Astrocyte of the spinal cord (primary cell): ENCODE data around the gene MAST4.

Experiments
- DNase-seq: peaks from one replicate; pipeline ENCODE4 v3.0.0; 2011; ENCODE audit warnings: low read depth, low spot score
- H3K4me3 ChIP-seq: 2 replicates; pipeline ENCODE4 v1.5.1; 2011; ENCODE audit warnings: low read depth, mild to moderate bottlenecking, low read length, moderate library complexity
- in situ Hi-C: cut with HindIII; loops from 2 replicates; pipeline ENCODE4 v1.10.0; 2017; ENCODE audit warnings: low sequenced_read_pairs
- TF ChIP-seq, protein P1 (sequence below): IDR thresholded peaks from 2 replicates; pipeline ENCODE4 v1.5.1; 2012; ENCODE audit warnings: low read depth, mild to moderate bottlenecking, low read length, inconsistent platforms

Gene MAST4

DNA sequence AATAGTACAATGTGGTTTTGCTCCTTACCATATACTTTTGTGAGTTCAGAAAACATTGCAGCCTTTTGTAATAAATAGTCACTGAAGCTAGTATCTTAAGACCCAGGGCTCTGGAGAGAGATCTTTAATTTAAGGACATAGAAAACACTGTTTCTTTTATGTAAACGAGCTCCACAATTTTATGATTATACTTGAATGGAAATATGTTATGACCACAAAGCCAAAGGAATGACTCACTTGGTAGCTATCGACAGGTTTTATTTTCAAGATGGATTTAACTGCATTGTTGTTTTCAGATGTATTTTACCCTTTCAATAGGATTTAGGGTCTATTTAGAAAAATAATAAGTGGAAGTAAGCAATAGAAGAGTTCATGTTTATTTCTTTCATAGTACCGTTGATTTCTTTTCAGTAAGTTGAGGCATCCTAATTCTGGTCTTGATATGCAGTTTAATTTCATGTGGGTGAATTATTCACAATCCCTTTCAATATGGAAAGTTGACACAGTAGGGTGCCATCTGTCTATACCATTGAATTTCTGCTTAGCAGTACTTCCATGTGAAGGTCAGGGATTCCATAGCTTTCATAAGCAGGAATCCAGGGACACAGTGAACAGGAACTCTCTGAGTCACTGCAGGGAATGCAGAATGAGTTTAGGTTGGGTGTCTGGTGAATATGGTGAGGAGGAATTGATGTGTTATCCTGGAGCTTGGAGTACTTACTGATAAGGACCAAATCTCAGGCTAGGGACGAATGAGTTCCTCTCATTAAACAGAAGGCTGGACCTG lies 442.8 kb downstream of the MAST4 start:
- no peak overlapping the region for H3K4me3 ChIP-seq

DNA sequence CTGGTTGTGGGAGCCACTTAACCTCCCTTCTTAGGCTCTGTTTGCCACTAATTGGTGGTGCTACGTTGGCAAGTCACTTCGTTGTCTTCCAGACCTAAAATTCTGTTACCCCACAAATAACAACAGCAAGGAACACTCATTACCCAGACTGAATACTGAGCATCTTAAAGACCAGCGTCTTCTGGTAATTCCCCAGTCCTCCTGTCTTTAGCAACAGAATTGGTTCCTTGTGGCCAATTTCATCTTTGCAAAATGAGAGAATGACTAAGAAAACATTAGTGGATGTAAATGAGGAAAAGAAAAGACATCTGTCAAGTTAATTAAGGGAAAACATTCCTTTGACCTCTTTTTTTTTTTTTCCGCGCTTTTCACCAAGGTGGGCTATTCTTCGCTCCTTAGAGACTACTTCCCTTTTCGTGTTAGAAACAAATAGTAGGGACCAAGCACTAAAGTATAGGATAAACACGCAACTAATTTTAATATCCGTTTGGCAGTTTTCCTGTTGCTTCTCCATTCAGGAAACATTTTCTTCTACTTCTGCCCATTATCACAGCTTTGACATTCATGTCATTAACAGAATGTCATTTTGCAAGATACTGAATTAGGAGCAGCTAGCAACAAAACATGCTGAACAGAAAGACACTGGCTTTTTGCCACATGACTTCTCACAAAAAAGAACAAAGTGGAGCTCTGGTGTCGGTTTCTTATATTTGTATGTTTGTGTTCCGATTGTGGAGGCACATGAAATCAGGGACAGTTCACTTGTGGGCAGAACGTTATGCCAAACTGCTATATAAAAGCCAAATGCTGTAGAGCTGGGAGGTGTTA lies 446.2 kb downstream of the MAST4 start:
- no peak overlapping the region for H3K4me3 ChIP-seq
- no peak for DNase-seq
- in situ Hi-C loops: no loop called here
- TF ChIP-seq, protein P1, sequence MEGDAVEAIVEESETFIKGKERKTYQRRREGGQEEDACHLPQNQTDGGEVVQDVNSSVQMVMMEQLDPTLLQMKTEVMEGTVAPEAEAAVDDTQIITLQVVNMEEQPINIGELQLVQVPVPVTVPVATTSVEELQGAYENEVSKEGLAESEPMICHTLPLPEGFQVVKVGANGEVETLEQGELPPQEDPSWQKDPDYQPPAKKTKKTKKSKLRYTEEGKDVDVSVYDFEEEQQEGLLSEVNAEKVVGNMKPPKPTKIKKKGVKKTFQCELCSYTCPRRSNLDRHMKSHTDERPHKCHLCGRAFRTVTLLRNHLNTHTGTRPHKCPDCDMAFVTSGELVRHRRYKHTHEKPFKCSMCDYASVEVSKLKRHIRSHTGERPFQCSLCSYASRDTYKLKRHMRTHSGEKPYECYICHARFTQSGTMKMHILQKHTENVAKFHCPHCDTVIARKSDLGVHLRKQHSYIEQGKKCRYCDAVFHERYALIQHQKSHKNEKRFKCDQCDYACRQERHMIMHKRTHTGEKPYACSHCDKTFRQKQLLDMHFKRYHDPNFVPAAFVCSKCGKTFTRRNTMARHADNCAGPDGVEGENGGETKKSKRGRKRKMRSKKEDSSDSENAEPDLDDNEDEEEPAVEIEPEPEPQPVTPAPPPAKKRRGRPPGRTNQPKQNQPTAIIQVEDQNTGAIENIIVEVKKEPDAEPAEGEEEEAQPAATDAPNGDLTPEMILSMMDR: no peak

More for the DNA sequence above, 442.8 kb downstream of the MAST4 start:
- TF ChIP-seq, protein P1: no peak
- peak; percentile 69 for DNase-seq
- in situ Hi-C loops: no loop called here

DNA sequence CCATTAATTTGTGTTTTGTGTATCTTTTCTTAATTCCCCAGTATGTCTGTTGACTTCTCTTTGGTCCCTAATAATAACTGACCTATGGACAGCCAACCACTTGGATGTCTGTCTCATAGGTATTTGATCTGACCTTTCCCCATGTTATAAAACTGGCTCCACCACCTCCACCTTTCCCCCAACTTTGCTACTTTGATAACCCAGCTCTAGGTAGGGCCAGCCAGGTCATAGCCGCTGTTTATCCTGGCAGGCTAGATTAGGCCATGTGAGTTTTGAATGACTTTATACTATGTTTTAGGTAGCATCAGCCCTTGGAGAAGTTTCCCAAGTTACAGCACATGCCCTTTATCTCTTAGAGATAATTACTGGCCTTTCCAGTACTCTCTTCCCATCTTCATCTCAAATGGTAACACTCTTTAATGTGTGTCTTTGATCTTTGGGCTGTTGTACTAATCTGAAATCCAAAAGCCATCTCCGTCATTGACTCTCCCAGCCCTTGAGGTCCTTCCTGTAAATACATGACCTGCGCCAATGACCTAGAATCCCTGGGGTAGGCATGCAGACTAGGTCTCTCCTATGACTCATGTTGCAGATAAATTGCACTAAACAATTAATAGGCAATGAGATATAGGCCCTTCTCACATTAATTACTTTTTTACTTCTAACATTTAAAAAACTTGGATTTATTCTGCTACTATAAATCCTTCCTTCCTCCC lies 447.8 kb downstream of the MAST4 start:
- H3K4me3 ChIP-seq: no peak overlapping the region
- TF ChIP-seq, protein P1: no peak
- in situ Hi-C loops: no loop called here
- no peak for DNase-seq

DNA sequence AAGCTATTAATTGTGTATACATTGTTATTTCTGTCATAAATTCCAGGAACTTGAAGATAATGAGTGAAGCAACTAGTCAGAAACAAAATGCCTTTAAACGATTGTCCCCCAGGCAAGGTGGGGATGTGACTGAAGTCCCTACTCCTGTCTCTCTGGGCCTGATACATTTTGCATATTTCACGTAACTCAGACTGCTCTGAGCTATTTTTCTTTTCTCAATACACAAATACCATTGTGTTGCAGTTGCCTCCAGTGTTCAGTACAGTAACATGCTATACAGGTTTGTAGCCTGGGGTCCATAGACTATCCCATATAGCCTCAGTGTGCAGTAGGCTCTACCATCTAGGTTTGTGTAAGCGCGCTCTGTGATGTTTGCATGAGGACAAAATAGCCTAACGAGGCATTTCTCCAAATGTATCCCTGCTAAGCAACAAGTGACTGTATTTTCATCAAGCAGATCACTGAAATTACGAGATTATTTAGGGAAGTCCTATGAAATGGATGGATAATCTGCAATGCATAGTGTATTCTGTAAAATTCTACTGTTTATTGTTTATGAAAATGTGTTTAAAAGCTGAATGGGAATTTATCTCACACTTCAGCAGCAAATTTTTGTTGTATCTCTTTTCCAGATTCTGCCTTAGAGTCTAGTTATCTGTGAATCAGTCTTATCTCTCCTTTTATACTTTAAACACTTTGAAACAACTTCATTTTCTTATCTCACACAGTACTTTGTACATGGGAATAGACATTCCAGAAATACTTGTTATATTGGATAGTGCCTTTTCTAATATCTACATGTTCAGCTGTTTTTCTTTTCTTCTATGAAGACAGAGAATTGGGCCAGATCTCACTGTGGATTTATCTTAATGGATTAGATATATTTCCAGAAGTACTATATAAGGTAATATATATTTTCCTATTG lies 449.9 kb downstream of the MAST4 start:
- in situ Hi-C loops: no loop called here
- TF ChIP-seq, protein P1: no peak
- DNase-seq: no peak
- H3K4me3 ChIP-seq: no peak overlapping the region

GRCh38 chr5:67047160-67047559 lies 451.0 kb downstream of the MAST4 start:
- no peak overlapping the region for H3K4me3 ChIP-seq
- TF ChIP-seq, protein P1: no peak
- in situ Hi-C loops: no loop called here

More at GRCh38 chr5:67047160-67047559, 451.0 kb downstream of the MAST4 start:
- DNase-seq: no peak
